ENCODE results near the gene PPP6R1.

The PPP6R1 gene

DNA sequence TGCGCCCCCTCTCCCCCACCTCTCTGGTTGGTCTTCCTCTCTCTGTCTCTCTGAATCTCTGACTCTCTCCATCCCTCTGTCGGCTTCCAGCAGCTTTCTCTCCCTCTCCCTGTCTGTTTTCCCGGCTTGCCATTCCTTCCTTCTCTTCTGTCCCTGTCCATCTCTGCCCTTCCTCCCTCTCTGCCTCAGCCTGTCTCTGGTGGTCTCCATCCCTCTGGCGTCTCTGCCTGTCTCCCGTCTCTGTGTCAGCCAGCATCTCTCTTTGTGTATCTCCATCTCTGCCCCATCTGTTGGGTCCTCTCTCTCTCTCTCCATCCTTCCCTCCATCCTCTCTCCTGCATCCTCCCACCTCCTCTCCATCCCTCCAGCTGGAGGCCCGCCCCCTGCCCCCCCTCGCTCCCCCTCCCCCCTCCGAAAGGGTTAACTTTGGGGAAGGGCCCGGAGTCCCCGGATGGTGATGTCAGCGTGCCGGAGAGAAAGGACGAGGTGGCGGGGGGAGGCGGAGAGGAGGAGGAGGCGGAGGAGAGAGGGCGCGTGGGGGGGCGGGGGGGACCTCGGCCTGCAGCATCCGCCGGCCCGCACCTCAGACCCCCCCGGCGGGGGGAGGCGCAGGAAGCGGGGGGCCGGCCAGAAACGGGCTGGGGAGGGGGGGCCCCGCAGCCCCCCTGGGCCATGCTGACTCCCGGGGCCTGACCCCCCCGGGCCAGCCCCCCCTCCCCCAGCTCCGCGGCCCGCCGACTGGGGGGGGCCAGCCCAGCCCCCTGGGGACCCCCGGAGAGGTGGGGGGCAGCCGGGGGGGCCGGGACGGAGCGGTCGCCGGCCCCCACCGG, 24.9 kb upstream of the PPP6R1 start, which contains the start of gene BRSK1:
Gene BRSK1 (plus strand): TSS at position 450 of the 830 bp plus-strand sequence. CDS start 446 bp downstream, outside the sequence.
- DNase-seq (ENCODE audit: low read depth), result peak; percentile 15

- DNase-seq (ENCODE audit: low read depth), result peak; percentile 84
These were observed 21.2 kb upstream of the PPP6R1 start, which contains the start of gene HSPBP1 for GRCh38 chr19:55279770-55280643. HSPBP1 (minus strand) TSS chr19:55280110; CDS start chr19:55279608, 502 bp downstream.

DNA sequence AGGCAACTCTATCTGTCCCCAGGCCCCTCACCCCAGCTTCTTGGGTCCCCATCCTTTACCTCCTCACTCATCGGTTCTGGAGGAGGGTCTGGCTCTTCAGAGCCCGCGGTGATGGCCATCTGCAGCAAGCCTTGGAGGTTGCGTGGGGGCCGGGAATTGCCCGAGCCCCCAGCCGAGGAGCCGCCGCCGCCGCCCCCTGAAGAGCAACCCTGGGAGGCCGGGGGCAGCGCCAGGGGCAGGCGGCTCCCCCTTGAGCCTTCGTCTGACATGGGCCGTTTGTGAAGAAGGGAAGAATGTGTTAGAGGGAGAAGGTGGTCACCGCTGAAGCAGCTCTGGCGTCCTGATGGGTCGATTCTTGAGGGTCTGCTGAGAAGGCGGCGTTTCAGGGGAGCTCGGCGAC, 20.5 kb upstream of the PPP6R1 start:
- DNase-seq (ENCODE audit: low read depth), result no peak

GRCh38 chr19:55278391-55279135, 19.7 kb upstream of the PPP6R1 start:
- no peak for DNase-seq (ENCODE audit: low read depth)

DNA sequence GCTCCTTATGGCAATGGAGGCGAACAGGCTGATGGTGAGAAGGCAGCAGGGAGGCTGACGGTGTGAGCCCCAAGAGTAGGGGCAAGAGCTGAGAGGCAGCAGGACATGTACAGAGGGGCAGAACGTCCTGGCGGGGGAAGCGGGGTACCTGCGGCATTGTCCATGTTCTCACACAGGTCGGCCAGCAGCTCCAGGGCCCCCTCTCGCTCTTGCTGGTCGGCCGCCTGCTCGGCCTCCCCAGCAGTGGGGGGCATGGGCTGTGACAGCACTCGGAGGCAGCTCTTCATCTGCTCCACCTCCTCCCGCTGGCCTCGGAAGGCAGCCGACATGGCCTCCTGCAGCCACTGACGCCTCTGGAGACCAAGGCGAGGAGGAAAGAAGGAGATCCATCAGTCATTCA, 18.7 kb upstream of the PPP6R1 start:
- no peak for DNase-seq (ENCODE audit: low read depth)

DNA sequence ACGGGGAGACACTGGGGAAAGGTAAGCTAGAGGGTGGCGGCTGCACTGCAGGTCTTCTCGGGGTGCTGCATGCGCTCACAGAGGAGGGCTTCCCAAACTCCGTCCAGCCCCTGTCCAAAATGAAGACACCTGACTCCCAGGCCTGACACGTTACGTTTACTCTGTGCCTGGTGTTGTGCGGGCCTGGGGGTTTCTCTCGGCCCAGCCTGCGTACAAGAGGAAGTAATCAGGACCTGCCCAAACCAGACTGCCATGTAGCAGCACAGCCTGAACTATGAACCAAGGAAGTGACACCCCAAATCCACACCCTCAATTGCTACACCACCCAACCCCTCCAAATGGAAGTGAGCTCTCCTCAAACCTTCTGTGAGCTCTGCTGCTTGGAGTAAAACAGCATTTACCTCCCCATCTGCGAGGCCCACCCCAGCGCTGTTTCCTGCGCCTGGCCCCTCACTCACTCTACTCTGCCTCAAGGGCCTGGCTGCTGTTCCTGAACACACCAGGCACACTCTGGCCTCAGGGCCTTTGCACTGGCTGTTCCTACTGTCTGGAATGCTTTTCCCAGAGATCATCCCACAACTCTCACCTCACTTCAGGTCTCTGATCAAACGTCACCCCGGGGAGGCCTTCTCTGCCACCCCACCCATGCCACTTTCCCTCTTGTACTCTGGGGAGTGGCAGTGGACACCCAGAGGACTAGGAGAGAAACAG, 18.1 kb upstream of the PPP6R1 start:
- no peak for DNase-seq (ENCODE audit: low read depth)

DNA sequence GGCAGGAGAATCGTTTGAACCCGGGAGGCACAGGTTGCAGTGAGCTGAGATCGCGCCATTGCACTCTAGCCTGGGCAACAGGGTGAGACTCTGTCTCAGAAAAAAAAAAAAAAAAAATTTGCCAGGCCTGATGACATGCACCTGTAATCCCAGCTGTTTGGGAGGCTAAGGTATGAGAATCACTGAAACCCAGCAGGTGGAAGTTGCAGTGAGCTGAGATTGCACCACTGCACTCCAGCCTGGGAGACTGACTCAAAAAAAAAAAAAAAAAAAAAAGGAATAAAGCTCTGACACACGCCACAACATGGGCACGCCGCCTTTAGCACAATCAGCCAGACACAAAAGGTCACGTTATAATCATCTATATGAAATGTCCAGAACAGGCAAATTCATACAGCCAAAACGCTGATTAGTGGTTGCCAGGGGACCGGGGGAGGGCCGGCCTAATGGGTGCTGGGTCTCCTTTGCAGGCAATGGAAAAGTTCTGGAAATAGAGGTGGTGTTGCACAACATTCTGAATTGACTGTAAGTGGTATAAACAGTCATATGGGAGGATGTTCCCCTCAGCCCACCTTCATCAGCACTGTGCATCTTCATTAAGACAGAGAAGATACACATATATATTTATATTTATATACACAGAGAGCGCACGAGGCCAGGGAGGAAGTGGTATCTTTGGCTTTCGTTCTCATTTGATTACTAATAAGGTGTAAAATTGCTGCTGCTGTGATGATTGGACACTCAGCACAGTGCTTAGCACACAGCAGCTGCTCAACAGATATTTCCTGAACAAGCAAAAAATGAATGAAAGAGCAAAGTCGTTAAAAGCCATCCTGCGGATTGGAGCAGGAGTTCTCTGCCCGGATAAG, 17.3 kb upstream of the PPP6R1 start:
- no peak for DNase-seq (ENCODE audit: low read depth)

DNA sequence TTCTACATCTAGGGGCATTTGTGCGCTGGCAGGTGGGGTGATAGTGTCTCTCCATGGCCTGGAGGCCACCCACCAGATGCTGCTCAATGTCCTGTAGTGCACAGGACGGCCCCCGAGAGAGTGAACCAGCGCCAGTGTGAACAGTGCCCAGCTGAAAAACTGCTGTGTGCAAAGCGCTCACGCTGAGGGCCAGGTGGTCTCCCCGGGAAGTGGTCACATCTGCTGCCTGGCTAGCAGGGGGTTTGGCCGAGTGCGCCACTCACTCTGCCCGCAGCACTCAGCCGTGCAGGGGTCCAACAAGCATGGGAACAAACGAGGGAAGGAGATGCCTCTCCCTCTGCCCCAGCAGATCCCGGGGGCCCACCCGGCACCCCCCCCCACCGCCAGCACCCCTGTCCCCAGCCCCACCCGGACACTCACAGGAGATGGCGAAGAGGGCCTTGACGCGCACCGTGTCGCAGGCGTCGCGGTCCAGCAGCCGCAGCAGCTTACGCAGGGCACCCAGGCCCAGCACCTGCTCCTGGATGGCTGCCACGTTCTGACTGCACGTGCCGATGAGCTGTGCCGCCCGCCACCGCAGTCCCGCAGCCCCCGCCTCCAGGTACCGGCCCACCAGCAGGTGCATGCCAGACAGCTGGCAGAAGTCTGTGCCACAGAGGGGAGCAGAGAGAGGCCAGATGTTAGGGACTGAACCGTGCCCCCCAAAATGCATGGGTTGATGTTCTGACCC, 15.3 kb upstream of the PPP6R1 start:
- no peak for DNase-seq (ENCODE audit: low read depth)

DNA sequence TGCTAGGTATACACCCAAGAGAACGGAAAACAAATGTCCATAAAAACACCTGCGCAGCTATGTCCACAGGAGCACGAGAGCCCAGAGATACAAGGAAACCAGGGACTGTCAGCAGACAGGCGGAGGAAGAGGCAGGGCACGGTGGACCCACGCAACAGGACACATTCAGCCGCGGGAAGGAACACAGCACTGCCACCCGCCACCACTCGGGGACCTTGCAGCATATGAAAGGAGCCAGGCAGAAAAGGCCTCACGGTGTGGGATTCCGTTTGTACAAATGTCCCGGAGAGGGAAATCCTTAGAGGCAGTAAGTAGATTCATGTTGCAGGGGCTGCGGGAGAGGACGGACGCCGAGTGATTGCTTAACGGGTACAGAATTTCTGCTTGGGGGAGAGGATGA, 13.3 kb upstream of the PPP6R1 start:
- no peak for DNase-seq (ENCODE audit: low read depth)

- DNase-seq (ENCODE audit: low read depth), result no peak
These were observed 11.5 kb upstream of the PPP6R1 start for GRCh38 chr19:55270172-55270942.

DNA sequence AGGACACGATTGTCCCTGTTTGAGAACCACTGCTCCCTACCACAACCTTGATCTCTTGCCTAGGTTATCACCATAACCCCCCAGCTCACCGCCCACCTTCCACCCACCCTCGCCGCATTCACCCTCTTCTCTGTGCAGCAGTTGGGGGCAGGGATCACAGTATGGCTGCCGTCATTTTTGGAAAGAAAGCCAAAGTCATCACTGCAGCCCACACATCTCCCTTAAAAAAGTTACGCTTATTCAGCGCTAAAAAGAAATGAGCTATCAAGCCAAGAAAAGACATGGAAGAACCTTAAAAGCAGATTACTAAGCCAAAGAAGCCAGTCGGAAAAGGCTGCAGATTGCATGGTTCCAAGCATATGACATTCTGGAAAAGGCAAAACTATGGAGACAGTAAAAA, 10.5 kb upstream of the PPP6R1 start:
- DNase-seq (ENCODE audit: low read depth), result no peak

GRCh38 chr19:55266840-55267239, 8.0 kb upstream of the PPP6R1 start:
- DNase-seq (ENCODE audit: low read depth), result no peak

- DNase-seq (ENCODE audit: low read depth), result no peak
These were observed 7.6 kb upstream of the PPP6R1 start for GRCh38 chr19:55266404-55266803.

DNA sequence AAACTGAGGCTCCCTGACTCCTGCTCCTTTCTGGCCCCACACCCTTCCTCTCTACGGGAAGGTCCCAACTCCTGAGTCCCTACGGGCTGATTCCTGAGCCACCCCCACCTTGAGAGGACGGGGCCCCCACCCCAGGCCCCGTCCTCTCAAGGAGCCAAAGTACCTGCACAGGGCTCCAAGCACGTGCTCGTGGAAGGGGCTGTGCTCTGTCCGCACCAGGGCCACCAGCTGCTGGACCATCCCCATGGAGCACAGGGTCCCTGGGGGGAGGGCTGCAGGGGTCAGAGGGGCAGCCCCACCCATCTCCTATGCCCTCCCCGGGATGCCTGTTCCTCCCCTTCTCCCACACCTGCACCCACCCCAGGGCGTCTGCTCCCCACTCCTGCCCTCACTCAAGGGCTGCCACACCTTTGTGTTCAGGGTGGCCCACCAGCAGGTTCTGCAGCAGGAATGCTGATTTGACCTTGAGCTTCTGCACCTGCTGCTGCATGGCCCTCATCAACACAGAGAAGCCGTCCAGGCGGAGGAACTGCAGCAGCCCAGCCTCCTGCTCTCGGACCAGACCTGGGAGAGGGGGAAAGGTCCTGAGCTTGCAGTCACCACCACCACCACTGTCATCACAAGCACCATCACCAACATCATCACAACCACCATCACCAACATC, 7.0 kb upstream of the PPP6R1 start:
- DNase-seq (ENCODE audit: low read depth), result no peak

GRCh38 chr19:55265173-55265572, 6.4 kb upstream of the PPP6R1 start:
- DNase-seq (ENCODE audit: low read depth), result no peak

GRCh38 chr19:55264531-55264930, 5.7 kb upstream of the PPP6R1 start:
- no peak for DNase-seq (ENCODE audit: low read depth)

GRCh38 chr19:55262359-55262758, 3.5 kb upstream of the PPP6R1 start:
- no peak for DNase-seq (ENCODE audit: low read depth)

- no peak for DNase-seq (ENCODE audit: low read depth)
These were observed 2.9 kb upstream of the PPP6R1 start for GRCh38 chr19:55261671-55262126.

Data from stimulated activated CD8-positive, alpha-beta memory T cell treated with anti-CD3 and anti-CD28 coated beads, Interleukin-15, amount 100 ng/mL, for 1 hour (primary cell).